Inflammatory macrophage treated with lipopolysaccharide for 1 hour (primary cell): ENCODE data around the gene PIGS.

Experiments used
- DNase-seq, 2 donors: peaks; one replicate each; pipeline ENCODE4 v3.0.0-alpha.2; 2020 to 2022

Gene PIGS

GRCh38 chr17:28505986-28506665 lies 65.2 kb downstream of the PIGS start, which contains the start of gene FOXN1:
FOXN1 (plus strand) TSS chr17:28506348; CDS start chr17:28523970, 17,622 bp downstream.
- DNase-seq, result no peak

GRCh38 chr17:28503420-28503819 lies 67.9 kb downstream of the PIGS start:
- no peak for DNase-seq
